ENCODE data around the gene POU2F2. TPM values are rescaled to one million over a fixed set of nuclear protein-coding genes. Genes with fewer than 3 reads are reported as not detected.

POU2F2 gene
- total and polyA plus RNA-seq, 9 of the 15 experiments (the other 6 are each of a cell fraction or from before 2014, with no cell fraction given) = 0.03 to 0.68 (median 0.14) TPM

GRCh38 chr19:42175952-42176648 lies 43.9 kb upstream of the POU2F2 start:
- Histone ChIP-seq H4K20me1 (replicated peaks; ENCODE audit: control insufficient read depth, insufficient read depth, low read length) (peaks cover 22% of the 10 kb centered on the region; the same call in 1 of the 2 replicates), H3K79me2 (ENCODE audit: control insufficient read depth, insufficient read depth, low read length) (no peaks in the 10 kb centered on the region), H3K27ac (ENCODE audit: extremely low read depth, low read depth, low read length) (no peak overlapping the region), H3K9ac (ENCODE audit: insufficient read depth in 1 of 2, low read depth in 2 of 2, low read length in 2 of 2) (no peak overlapping the region), H3K4me3 (peak overlapping the region; percentile 15; the same call in 1 of the 2 replicates), H3K4me1 (replicated peaks in 1 of 2; ENCODE audit: control insufficient read depth in 2 of 2, insufficient read depth in 2 of 2, low read length in 2 of 2) (peaks cover 0 to 15% of the 10 kb centered on the region in 2 experiments; a peak in 3 of 5 replicates), H3K27me3 (ENCODE audit: control insufficient read depth in 2 of 2, insufficient read depth in 2 of 2, low read length in 2 of 2) (peaks cover 50 to 94% of the 10 kb centered on the region in 2 experiments), H3K9me1 (ENCODE audit: control insufficient read depth, insufficient read depth, low read length) (no peaks in the 10 kb centered on the region), H3K4me2 (ENCODE audit: insufficient read depth, low read length) (no peak overlapping the region), H3K9me3 (replicated peaks; ENCODE audit: control insufficient read depth, insufficient read depth, low read depth, low read length) (no peaks in the 10 kb centered on the region), H2AFZ (ENCODE audit: low read depth, low read length) (no peak overlapping the region), H3K36me3 (ENCODE audit: control insufficient read depth, insufficient read depth, low read length) (no peaks in the 10 kb centered on the region)
- ChIA-PET POLR2A (interaction anchor here (0.8 to 1.2 kb wide), 3 partner anchors 11 to 49 kb away, joined by 3 to 4 read pairs (median 3); no protein-coding TSS in a partner anchor), CTCF (ENCODE audit: low intra/inter-chr PET ratio) (interaction anchor here (0.6 to 0.9 kb wide), 2 partner anchors 68 to 227 kb away, joined by 3 read pairs; no protein-coding TSS in a partner anchor)
- ATAC-seq (no peak), FAIRE-seq (no peak), DNase-seq (ENCODE audit: extremely low read depth in 1 of 4, low spot score in 3 of 4) (no peak)
- intact Hi-C loops (cut with micrococcal nuclease) (no loop called here), in situ Hi-C loops (cut with MboI) (no loop called here)
- BruUV-seq (replicated peaks) = no TSS peak
- 14% methylated on average over 28 of the region's 34 CpGs for WGBS (ENCODE audit: insufficient coverage, low coverage, missing lambda C conversion rate)
- no peak for TF ChIP-seq FOXM1 (IDR thresholded peaks at IDR 0.05; ENCODE audit: low read depth)
- no peak for TF ChIP-seq FOXM1 (CRISPR knock-in tag; IDR thresholded peaks at IDR 0.05; ENCODE audit: low read depth)
- TF ChIP-seq, protein P1, sequence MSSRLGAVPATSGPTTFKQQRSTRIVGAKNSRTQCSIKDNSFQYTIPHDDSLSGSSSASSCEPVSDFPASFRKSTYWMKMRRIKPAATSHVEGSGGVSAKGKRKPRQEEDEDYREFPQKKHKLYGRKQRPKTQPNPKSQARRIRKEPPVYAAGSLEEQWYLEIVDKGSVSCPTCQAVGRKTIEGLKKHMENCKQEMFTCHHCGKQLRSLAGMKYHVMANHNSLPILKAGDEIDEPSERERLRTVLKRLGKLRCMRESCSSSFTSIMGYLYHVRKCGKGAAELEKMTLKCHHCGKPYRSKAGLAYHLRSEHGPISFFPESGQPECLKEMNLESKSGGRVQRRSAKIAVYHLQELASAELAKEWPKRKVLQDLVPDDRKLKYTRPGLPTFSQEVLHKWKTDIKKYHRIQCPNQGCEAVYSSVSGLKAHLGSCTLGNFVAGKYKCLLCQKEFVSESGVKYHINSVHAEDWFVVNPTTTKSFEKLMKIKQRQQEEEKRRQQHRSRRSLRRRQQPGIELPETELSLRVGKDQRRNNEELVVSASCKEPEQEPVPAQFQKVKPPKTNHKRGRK (tag; IDR thresholded peaks at IDR 0.05) = peak; percentile 63

Data from K562 (cell line).